GM19438 (cell line): Measurements from ENCODE around the gene CEP85.
"Not testable (repeated sequence)": the region's sequence is repeated elsewhere in the genome, so short reads cannot be mapped to it uniquely, and the experiment has no call there.

Source experiments
- ATAC-seq: cut with Tn5 transposase; IDR thresholded peaks from one replicate; pipeline ENCODE4 v1.9.1; 2021; ENCODE audit warnings: low read depth; ENCODE audit not compliant: unreplicated experiment

Gene CEP85

DNA sequence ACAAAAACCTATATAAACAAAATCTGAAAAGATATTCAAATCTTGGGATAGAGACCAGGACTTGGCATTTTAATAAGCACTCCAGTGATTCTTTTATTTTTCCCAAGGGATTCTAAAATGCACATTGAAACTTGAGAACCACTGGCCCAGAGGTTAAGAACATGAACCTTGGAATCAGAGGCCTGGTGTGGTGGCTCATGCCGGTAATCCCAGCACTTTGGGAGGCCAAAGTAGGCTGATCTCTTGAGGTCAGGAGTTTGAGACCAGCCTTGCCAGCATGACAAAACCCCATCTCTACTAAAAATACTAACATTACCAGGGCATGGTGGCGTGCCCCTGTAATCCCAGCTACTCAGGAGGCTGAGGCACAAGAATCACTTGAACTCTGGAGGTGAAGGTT lies 12.9 kb upstream of the CEP85 start:
- no peak for ATAC-seq

DNA sequence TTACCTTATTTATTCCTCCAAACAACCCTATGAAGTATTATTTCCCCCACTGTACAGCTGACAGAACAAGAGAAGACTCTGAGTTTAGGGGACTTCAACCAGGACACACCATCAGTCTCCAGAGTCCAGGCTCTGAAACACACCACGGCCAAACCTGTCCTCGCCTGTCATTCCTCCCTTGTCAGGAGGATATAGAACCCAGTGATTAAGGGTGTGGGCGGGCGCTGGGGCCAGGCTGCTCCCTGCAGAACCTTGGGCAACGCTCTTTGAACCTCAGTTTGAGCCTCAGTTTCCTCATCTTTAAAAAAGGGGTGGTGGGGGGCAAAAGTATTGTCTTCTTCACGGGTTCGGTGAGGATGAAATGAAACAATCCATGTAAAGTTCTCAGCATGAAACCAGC lies 9.4 kb upstream of the CEP85 start:
- no peak for ATAC-seq

DNA sequence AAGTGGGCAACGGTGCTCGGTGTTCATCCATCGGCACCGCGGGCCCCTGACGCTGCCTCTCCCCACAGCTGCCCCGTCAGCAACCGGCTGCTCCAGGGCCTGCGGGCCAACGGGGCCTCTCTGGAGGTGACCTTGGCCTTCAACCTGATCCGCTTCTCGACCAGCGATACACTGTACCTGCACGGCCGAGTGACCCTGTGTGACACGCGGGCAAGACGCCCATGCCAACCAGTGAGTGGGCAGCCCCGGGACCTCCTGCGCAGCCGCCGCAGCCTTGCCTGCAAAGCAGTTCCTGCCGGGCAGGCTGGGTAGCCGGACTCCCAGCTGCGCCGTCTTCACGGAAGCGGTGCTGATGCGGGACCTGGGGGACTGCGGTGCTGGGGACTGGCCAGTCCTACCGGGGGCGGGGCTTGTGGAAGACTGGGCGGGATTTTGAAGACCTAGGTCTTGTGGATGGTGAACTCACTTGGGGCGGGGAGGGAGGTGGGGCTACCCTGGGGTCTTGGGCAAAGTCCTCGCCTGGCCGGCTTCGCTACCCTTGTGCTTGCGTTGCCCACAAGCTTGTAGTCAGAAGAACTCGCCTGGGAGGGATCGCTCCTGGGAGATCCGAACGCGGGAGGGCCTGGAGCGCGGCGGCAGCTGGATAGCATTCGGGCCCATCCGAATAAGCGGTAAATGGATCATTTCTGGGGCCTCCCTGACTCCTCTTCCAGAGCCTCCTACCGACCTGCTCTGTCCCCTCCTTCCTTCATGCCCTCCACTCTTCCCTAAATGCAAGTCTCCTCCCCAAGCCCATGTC lies 8.8 kb upstream of the CEP85 start:
- no peak for ATAC-seq

DNA sequence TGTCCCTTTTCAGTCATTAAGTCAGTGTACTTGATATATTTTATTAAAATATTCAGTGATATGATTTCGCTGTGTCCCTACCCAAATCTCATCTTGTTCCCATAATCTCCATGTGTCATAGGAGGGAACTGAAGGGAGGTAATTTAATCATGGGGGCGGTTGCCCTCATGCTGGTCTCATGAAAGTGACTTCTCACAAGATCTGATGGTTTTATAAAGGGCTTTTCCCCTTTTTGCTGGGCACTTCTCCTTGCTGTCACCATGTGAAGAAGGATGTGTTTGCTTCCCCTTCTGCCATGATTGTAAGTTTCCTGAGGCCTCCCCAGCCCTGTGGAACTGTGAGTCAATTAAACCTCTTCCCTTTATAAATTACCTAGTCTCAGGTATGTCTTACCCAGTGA lies 3.3 kb upstream of the CEP85 start:
- not testable (repeated sequence) for ATAC-seq

DNA sequence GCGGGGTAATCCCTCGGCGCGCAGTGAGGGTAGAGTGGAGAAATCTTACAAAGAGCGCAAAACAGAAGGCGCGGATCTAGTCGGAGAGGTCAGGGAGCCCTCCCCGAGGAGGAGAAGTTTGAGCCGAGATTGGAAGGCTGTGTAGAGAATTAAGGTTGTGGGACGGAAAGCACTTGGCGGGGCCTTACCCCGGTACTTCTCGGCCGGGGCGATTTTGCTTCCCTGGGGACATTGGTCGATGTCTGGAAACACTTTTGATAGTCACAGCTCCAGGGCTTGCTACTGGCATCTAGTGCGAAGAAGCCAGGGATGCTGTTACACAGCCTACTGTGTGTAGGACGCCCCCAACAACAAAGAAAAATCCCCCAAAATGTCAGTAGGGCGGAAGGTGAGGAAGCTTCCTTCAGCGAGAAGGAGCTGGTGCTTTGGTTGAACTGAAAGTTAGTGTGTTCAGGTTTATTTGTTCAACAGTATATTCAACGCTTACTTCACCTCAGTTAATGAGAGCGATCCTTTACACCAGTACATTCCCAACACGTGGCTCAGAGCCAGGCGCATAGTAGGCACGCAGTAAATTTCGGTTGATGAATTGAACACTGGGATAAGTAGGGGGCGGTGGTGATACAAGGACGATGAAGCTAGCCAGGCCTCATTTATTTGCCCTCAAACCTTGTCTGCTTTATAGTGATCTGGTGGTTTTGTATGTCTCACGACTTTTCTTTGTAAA lies 807 bp downstream of the CEP85 start:
- no peak for ATAC-seq

DNA sequence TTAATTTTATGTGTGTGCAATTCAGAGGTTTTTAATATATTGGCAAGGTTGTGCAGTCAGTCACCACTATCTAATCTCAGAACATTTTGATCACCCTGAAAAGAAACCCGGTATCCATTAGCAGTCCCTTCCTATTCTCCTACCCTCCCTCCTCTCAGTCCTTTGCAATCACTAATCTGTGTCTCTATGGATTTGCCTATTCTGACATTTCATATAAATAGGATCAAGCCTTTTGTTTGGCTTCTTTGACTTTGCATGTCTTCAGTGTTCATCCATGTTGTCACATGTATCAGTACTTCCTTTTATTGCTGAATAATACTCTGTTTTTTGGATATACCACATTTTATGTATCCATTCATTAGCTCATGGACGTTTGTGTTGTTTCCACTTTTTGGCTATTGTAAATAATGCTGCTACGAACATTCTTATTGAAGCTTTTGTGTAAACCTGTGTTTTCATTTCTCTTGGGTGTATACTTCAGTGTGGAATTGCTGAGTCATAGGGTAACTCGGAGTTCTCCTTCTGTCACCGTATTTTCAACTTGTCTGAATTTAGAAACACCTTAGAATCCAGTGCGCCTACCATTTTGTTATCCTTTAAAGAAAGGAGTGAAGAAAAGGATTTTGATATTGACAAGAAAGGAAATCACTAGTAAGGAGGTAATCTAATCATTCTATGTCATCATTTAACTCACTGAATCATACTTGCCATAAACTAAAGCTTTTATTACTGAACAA lies 3.4 kb downstream of the CEP85 start:
- ATAC-seq: no peak

DNA sequence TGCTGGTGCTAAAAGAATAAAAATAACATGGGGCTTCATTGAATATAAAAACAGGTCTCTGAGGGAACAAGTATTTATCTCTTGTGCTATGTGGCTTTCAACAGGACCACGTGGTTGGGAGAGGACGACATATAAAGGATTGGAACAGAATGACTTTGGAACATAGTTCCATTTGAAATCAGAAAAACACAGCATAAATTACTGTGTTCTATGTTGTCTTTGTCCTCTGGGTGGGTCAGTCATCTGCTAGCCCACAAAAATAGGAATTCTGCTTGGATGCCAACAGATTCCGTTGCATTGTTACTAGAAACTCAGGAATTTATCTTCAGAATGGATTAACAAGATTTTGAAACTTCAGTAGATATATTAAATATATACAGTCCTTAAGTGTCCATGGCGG lies 5.9 kb downstream of the CEP85 start:
- ATAC-seq: no peak

DNA sequence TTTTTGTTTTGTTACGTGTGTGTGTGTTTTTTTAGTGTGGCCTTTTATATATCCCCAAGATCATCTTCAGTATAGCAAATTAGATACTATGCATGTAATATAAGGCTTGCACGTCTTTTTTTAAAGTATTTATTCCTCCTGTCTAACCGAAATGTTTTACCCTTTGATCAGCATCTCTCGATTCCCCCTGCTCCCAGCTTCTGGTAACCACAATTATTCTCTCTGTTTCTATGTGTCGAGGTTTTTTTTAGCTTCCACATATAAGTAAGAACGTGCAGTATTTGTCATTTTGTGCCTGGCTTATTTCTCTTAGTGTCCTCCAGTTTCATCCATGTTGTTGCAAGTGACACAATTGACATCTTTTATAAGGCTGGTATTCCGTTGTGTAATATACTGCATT lies 18.7 kb downstream of the CEP85 start:
- ATAC-seq: no peak

DNA sequence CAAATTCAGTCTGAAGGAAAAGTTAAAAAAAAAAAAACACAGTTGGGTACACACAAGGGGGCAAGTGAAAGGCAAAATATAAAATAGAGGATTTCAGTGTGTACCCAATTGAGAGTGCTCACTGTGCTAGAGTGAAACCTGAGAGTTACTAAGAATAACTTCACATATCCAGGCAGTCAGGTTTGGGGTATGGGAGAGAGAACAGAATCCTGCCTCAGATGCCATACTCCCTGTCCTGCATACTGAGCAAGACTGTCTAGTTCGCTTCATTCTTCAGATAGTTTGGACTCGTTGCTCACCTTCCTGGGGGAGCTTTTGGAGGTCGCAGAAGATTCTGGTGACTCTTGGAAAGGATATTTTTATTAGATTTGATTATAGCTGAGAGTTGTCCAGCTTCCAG lies 20.4 kb downstream of the CEP85 start:
- no peak for ATAC-seq

DNA sequence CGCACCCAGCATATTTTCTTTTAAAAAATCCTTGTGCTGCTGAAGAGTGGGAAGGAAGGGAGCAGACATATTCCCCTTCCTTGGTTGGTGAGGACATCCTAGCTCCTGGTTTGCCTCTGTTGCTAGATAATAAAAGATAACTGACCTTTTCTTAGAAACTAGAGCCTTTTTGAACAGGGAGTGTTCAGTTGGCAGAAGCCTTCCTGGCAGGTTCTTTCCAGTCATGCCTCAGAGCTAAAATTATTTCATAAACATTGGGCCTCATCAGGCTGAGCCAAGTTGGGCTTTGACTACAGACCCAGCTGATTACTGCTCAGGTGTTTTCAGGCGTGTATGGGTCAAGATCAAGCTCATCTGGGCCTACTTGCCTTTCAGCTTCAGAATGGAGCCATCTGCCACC lies 23.2 kb downstream of the CEP85 start:
- no peak for ATAC-seq

DNA sequence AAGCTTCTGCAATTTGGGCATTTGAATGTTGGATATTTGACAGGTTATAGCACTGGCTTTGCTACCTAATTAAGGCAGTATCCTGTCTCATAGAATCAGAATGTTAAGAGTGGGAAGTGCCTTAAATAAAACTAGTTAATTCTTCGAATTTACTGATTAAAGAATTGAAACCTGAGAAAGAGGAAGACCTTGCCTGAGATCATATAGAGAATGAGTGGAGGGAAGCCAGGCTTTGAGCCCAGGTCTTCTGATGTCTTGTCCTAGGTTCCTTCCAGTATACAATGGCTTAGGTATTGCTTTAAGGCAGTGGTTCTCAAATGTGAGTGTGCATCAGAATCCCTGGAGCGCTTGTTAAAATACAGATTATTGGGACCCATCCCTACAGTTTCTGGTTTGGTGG lies 25.0 kb downstream of the CEP85 start:
- no peak for ATAC-seq

DNA sequence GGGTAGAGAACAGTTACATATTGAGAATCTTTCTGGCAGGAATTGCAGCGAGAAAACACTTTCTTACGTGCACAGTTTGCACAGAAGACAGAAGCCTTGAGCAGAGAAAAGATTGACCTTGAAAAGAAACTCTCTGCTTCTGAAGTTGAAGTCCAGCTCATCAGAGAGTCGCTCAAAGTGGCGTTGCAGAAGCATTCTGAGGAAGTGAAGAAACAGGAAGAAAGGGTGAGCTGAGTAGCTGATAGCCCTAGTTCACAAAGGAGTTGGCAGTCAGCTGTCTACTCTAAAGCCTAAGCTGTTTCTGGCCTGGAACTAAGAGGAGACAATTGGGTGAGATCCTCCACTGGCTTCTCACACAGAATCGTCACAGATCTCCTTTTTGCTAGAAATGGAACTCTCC lies 25.6 kb downstream of the CEP85 start:
- no peak for ATAC-seq

DNA sequence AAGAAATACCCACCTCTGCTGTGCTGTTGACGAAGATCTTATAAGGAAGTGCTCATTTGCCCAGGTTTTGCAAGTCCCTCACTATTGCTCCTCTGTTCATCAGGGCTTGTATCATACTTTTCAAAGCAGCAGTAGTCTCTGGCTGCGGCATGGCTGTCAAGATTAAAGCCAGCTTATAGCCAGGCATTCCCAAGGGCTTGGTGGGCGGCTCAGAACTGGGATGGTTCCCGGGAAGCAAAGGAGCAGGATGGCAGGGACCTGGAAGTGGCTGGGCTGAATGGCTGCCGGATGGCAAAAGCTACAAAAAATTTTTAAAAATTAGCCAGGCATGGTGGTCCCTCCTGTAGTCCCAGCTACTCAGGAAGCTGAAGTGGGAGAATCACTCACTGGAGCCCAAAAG lies 29.2 kb downstream of the CEP85 start:
- ATAC-seq: no peak

DNA sequence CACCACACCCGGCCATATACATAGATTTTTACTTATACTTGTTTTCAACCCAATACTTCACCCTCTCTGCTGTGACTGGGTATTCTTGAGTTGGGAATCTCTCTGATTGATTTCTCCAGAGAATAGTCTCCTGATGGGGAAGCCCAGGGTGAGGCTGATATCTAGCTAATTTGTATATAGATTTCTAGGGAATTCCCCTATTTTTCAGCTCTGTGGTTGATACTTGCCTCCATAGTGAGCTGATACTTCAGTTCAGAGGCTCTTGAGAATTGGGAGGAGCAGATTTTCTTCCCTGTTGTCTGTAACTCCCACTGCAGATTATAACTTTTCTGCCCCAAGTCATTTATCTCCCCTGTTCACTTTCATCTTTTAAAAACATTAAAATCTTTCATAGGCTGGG lies 31.4 kb downstream of the CEP85 start:
- ATAC-seq: no peak

DNA sequence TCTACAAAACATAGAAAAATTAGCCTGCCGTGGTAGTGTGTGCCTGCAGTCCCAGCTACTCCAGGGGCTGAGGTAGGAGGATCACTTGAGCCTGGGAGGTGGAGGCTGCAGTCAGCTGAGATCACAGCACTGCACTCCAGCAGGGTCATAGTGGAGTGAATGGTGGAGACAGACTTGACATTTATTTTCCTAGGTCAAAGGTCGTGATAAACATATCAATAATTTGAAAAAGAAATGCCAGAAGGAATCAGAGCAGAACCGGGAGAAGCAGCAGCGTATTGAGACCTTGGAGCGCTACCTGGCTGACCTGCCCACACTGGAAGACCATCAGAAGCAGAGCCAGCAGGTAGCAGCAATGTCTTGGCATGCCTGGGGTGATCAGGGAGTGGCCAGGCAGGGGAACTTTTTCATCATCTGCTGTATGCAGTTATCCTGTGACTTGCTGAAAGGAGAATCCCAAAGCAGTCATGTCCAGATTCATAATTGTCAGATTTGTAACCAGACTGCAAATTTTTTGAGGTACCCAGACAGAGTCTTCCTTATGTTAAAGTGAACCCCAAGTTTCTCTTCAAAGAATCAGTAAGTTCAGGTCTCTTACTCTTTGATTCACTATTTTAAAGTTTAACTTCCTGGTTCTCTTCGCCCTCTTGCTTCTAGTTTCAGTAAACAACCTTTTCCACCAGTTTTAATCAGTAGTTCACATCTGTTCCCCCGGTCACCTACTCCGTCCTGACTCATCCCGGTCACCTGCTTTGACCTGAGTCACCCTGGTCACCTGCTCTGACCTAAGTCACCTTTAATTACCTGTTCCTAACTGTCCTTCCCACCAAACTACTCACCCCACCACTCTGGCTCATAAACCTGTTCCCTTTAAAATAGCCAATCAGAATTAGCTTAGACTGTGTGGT lies 34.5 kb downstream of the CEP85 start:
- ATAC-seq: no peak

DNA sequence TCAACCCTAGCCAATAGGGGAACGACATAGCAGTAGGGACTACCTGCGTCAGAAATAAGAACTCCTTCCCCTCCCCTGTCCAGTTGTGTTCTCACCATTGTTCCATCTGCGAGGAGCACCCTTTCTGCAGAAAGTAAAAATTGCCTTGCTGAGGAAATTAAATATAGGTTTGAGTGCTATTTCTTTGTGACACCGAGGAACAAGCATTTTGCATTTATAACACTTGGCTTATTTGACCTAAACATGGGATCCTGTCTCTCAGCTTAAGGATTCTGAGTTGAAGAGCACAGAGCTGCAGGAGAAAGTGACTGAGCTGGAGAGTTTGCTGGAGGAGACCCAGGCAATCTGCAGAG lies 35.2 kb downstream of the CEP85 start:
- no peak for ATAC-seq

DNA sequence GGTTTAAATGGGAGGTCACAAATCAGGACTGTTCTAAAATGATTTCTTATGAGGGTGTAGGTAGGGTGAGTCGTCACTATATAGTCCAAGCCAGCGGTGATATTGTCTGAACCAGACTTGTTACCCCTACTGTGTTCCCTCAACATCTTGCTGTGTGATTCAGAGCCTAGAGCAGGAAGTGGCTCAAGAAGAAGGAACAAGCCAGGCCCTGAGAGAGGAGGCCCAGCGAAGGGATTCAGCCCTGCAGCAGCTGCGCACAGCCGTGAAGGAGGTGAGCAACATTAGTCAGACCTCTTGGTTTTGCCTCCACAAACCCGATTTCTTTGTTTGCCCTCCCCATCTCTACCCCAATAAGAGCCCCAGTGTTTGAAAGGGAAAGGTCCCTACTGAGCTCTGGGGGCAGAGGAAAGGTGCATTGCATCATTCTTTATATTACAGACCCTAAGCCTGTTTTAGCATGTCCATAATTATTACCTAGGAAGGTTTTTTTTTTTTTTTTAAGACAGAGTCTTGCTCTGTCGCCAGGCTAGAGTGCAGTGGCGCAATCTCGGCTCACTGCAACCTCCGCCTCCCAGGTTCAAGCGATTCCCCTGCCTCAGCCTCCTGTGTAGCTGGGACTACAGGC lies 40.9 kb downstream of the CEP85 start:
- ATAC-seq: no peak

DNA sequence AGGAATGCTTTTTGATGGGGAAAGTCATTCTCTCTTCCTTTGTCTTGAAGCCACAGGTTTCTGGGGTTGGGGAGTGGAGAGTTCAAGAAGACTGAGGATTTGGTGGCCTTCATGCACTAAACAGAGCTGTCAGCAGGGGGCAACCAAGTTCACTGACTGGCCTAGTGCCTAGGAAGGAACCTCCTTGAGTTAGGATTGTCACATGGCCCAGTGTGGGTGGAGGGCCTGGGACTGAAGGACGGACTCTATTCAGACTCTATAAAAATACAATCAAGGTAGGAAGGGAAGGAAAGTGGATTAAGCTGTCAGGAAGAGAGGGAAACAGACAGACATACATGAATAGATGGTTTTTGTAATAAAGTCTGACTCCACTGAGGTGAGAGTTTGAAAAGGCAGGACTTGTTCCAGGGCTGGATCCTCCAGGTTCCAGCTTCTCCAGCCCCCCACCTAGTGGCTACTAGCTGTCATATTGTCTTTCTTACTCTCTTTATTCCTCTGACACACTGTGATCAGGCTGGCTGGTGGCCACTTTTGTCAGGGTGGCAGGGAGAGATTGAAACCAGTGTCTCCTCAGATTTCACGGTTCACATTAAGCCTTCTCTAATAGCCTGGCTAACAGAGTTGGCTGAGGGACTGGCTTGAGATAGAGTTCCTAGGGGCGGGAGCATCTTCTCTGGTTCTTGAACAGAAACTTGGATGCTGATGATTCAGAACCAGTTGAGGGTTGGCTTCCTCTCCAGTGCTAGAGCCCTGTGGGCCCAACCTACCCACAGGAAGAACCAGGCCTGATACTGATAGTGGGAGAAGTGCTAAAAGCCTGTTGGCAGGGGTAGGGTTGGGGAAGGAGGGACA lies 41.8 kb downstream of the CEP85 start:
- ATAC-seq: no peak

DNA sequence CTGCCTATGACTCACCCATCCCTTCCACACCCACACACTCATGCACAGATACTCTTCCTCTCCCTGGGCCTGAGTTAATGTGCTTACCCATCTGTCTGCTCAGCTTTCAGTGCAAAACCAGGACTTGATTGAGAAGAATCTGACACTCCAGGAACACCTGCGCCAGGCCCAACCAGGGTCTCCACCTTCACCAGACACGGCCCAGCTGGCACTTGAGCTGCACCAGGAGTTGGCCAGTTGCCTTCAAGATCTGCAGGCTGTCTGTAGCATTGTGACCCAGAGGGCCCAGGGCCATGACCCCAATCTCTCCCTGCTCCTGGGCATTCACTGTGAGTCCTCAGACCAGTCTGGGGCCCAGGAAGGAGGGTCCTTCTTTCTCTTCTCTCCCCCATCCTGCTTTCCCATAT lies 42.4 kb downstream of the CEP85 start:
- ATAC-seq: no peak
